GM21737 (cell line): ENCODE measurements around the gene PPP2R5E.
"Not testable (repeated sequence)": the region's sequence is repeated elsewhere in the genome, so short reads cannot be mapped to it uniquely, and the experiment has no call there.

Source experiments
- ATAC-seq: cut with Tn5 transposase; IDR thresholded peaks from one replicate; pipeline ENCODE4 v1.9.1; 2021; ENCODE audit warnings: mild to moderate bottlenecking, moderate library complexity; ENCODE audit not compliant: unreplicated experiment

Gene PPP2R5E

GRCh38 chr14:63388766-63389431, 154.3 kb downstream of the PPP2R5E start:
- ATAC-seq: peak; percentile 70

- ATAC-seq: no peak
These were observed 155.5 kb downstream of the PPP2R5E start for GRCh38 chr14:63387711-63388110.

GRCh38 chr14:63383776-63384367, 159.3 kb downstream of the PPP2R5E start:
- ATAC-seq: peak; percentile 94

- ATAC-seq: no peak
These were observed 164.7 kb downstream of the PPP2R5E start for GRCh38 chr14:63378444-63378843.

- no peak for ATAC-seq
These were observed 167.4 kb downstream of the PPP2R5E start for GRCh38 chr14:63375769-63376168.

- not testable (repeated sequence) for ATAC-seq
These were observed 171.6 kb downstream of the PPP2R5E start for GRCh38 chr14:63371613-63372012.

GRCh38 chr14:63371033-63371432, 172.1 kb downstream of the PPP2R5E start:
- ATAC-seq: no peak

GRCh38 chr14:63367742-63368364, 175.3 kb downstream of the PPP2R5E start:
- no peak for ATAC-seq

GRCh38 chr14:63362389-63362819, 180.8 kb downstream of the PPP2R5E start:
- ATAC-seq: no peak

GRCh38 chr14:63361790-63362189, 181.4 kb downstream of the PPP2R5E start:
- no peak for ATAC-seq

- no peak for ATAC-seq
These were observed 185.3 kb downstream of the PPP2R5E start for GRCh38 chr14:63357841-63358240.

GRCh38 chr14:63345826-63346225, 197.4 kb downstream of the PPP2R5E start:
- ATAC-seq: no peak

GRCh38 chr14:63344336-63344735, 198.8 kb downstream of the PPP2R5E start:
- no peak for ATAC-seq

- ATAC-seq: no peak
These were observed 199.3 kb downstream of the PPP2R5E start for GRCh38 chr14:63343878-63344277.

GRCh38 chr14:63342371-63342770, 200.8 kb downstream of the PPP2R5E start:
- ATAC-seq: no peak

GRCh38 chr14:63328787-63329737, 214.1 kb downstream of the PPP2R5E start:
- no peak for ATAC-seq

- ATAC-seq: no peak
These were observed 216.3 kb downstream of the PPP2R5E start for GRCh38 chr14:63326840-63327239.

GRCh38 chr14:63322897-63323573, 220.1 kb downstream of the PPP2R5E start:
- ATAC-seq: no peak

- ATAC-seq: no peak
These were observed 220.7 kb downstream of the PPP2R5E start for GRCh38 chr14:63322472-63322871.
